ENCODE data around the gene COL5A1.

- TF ChIP-seq CTCF (conservative IDR thresholded peaks at IDR 0.05; ENCODE audit: low read depth, low read length), result no peak
- TF ChIP-seq EZH2phosphoT487 (IDR thresholded peaks at IDR 0.05; ENCODE audit: borderline replicate concordance, low read length), result no peak
- no peak for TF ChIP-seq EZH2 (IDR thresholded peaks at IDR 0.05; ENCODE audit: low read length, unreplicated experiment)
Measured at GRCh38 chr9:134657666-134658377, 16.2 kb downstream of the COL5A1 start.
